ENCODE data around the gene NCBP2.
A peak's percentile ranks its signal among the peaks of the same experiment; 100 is the strongest.

Gene NCBP2
- long read RNA-seq, donor 1, full-length matches to known transcripts, result 39 of 39 reads
- long read RNA-seq, donor 1, partial matches to known transcripts, result 0 of 39 reads
- long read RNA-seq, donor 1, other reads (novel, unspliced or antisense), result 0 of 39 reads
- long read RNA-seq, donor 2, transcript NCBP2-201 (4 exons, 2,169 nt), result major isoform, 19 of 25 reads
- long read RNA-seq, donor 2, partial matches to known transcripts, result 0 of 25 reads
- long read RNA-seq, donor 2, other reads (novel, unspliced or antisense), result 0 of 25 reads
- long read RNA-seq, donor 3, transcript NCBP2-201 (4 exons, 2,169 nt), result major isoform, 17 of 18 reads
- long read RNA-seq, donor 3, partial matches to known transcripts, result 0 of 18 reads
- long read RNA-seq, donor 3, other reads (novel, unspliced or antisense), result 0 of 18 reads
- long read RNA-seq, donor 4, full-length matches to known transcripts, result 28 of 28 reads
- long read RNA-seq, donor 4, partial matches to known transcripts, result 0 of 28 reads
- long read RNA-seq, donor 4, other reads (novel, unspliced or antisense), result 0 of 28 reads
- long read RNA-seq, donor 5, full-length matches to known transcripts, result 42 of 42 reads
- long read RNA-seq, donor 5, partial matches to known transcripts, result 0 of 42 reads
- long read RNA-seq, donor 5, other reads (novel, unspliced or antisense), result 0 of 42 reads
- long read RNA-seq, donor 6, full-length matches to known transcripts, result 29 of 29 reads
- long read RNA-seq, donor 6, partial matches to known transcripts, result 0 of 29 reads
- long read RNA-seq, donor 6, other reads (novel, unspliced or antisense), result 0 of 29 reads
- long read RNA-seq, donor 7, full-length matches to known transcripts, result 58 of 58 reads
- long read RNA-seq, donor 7, partial matches to known transcripts, result 0 of 58 reads
- long read RNA-seq, donor 7, other reads (novel, unspliced or antisense), result 0 of 58 reads
- long read RNA-seq, donor 8, full-length matches to known transcripts, result 40 of 40 reads
- long read RNA-seq, donor 8, partial matches to known transcripts, result 0 of 40 reads
- long read RNA-seq, donor 8, other reads (novel, unspliced or antisense), result 0 of 40 reads

GRCh38 chr3:196942226-196942914 is at the start of gene NCBP2:
Gene NCBP2, minus strand, starts transcription at chr3:196942528. Its CDS starts 25 bp downstream, at chr3:196942503.
- peak; percentile 90 for DNase-seq

- no peak for DNase-seq
Measured at GRCh38 chr3:196991581-196992460, 49.5 kb upstream of the NCBP2 start.

GRCh38 chr3:196990601-196991007 is 48.3 kb upstream of the NCBP2 start:
- DNase-seq, result no peak

GRCh38 chr3:196989721-196990262 is 47.5 kb upstream of the NCBP2 start:
- no peak for DNase-seq

- no peak for DNase-seq
Measured at GRCh38 chr3:196988241-196989029, 46.1 kb upstream of the NCBP2 start.

- no peak for DNase-seq
Measured at GRCh38 chr3:196987022-196987421, 44.7 kb upstream of the NCBP2 start.

GRCh38 chr3:196985954-196986885 is 43.9 kb upstream of the NCBP2 start:
- no peak for DNase-seq

GRCh38 chr3:196985298-196985697 is 43.0 kb upstream of the NCBP2 start:
- no peak for DNase-seq

GRCh38 chr3:196983186-196983585 is 40.9 kb upstream of the NCBP2 start:
- DNase-seq, result no peak

- no peak for DNase-seq
Measured at GRCh38 chr3:196981657-196982056, 39.3 kb upstream of the NCBP2 start.

- no peak for DNase-seq
Measured at GRCh38 chr3:196979545-196979944, 37.2 kb upstream of the NCBP2 start.

GRCh38 chr3:196976941-196977340 is 34.6 kb upstream of the NCBP2 start:
- no peak for DNase-seq

- no peak for DNase-seq
Measured at GRCh38 chr3:196975349-196975748, 33.0 kb upstream of the NCBP2 start.

GRCh38 chr3:196974661-196975060 is 32.3 kb upstream of the NCBP2 start:
- no peak for DNase-seq

GRCh38 chr3:196971094-196971698 is 28.9 kb upstream of the NCBP2 start:
- no peak for DNase-seq

- no peak for DNase-seq
Measured at GRCh38 chr3:196970547-196971093, 28.3 kb upstream of the NCBP2 start.

GRCh38 chr3:196969660-196970546 is 27.6 kb upstream of the NCBP2 start:
- peak; percentile 80 for DNase-seq

All from right kidney (tissue), 9 donors.